Glutamatergic neuron (in vitro differentiated cells): ENCODE data around the gene IL31RA. TPM values are rescaled to one million over a fixed set of nuclear protein-coding genes. Genes with fewer than 3 reads are reported as not detected.

Experiments
- DNase-seq: peaks from one replicate; pipeline ENCODE4 v3.0.0; 2022
- H3K27ac Mint-ChIP-seq: one replicate; pipeline ENCODE4 v1.8.0; 2020; ENCODE audit warnings: mild to moderate bottlenecking, mixed read lengths, inconsistent platforms; ENCODE audit not compliant: unreplicated experiment
- H3K27me3 Mint-ChIP-seq: one replicate; pipeline ENCODE4 v1.8.0; 2020; ENCODE audit warnings: mild to moderate bottlenecking, moderate library complexity, mixed read lengths, inconsistent platforms; ENCODE audit not compliant: unreplicated experiment
- H3K36me3 Mint-ChIP-seq: one replicate; pipeline ENCODE4 v1.8.0; 2020; ENCODE audit warnings: mild to moderate bottlenecking, mixed read lengths, inconsistent platforms; ENCODE audit not compliant: unreplicated experiment
- H3K4me1 Mint-ChIP-seq: one replicate; pipeline ENCODE4 v1.8.0; 2020; ENCODE audit warnings: mild to moderate bottlenecking, low read depth, mixed read lengths, inconsistent platforms; ENCODE audit not compliant: unreplicated experiment
- H3K4me3 Mint-ChIP-seq: one replicate; pipeline ENCODE4 v1.8.0; 2020; ENCODE audit warnings: mild to moderate bottlenecking, mixed read lengths, inconsistent platforms; ENCODE audit not compliant: unreplicated experiment
- H3K9me3 Mint-ChIP-seq: one replicate; pipeline ENCODE4 v1.8.0; 2020; ENCODE audit warnings: mild to moderate bottlenecking, moderate library complexity, mixed read lengths, inconsistent platforms; ENCODE audit not compliant: unreplicated experiment
- total RNA-seq: library from RNA; stranded (reverse); fragmentation: NEBNext Ultra II Directional; extraction: Animal tissue kit (Norgen Biotek cat#: 25700); gene quantifications from one replicate; pipeline ENCODE4 v1.2.1, GENCODE V29; 2021; ENCODE audit not compliant: unreplicated experiment
- TF ChIP-seq, protein P1 (sequence below): fragments of 200-600 bp; sonication (generic); IDR thresholded peaks from one replicate; pipeline ENCODE4 v1.5.0; 2021; ENCODE audit not compliant: partially characterized antibody, unreplicated experiment

The IL31RA gene
- total RNA-seq, 1 donor from 2014 or later = not detected

- TF ChIP-seq, protein P1, sequence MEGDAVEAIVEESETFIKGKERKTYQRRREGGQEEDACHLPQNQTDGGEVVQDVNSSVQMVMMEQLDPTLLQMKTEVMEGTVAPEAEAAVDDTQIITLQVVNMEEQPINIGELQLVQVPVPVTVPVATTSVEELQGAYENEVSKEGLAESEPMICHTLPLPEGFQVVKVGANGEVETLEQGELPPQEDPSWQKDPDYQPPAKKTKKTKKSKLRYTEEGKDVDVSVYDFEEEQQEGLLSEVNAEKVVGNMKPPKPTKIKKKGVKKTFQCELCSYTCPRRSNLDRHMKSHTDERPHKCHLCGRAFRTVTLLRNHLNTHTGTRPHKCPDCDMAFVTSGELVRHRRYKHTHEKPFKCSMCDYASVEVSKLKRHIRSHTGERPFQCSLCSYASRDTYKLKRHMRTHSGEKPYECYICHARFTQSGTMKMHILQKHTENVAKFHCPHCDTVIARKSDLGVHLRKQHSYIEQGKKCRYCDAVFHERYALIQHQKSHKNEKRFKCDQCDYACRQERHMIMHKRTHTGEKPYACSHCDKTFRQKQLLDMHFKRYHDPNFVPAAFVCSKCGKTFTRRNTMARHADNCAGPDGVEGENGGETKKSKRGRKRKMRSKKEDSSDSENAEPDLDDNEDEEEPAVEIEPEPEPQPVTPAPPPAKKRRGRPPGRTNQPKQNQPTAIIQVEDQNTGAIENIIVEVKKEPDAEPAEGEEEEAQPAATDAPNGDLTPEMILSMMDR = no peak
- Mint-ChIP-seq H3K4me1 (no peaks in the 10 kb centered on the region), H3K4me3 (no peak overlapping the region), H3K27me3 (peaks cover 1% of the 10 kb centered on the region), H3K36me3 (no peaks in the 10 kb centered on the region), H3K27ac (no peak overlapping the region), H3K9me3 (peaks cover 5% of the 10 kb centered on the region)
- no peak for DNase-seq
Observed at GRCh38 chr5:55841976-55842375, 9.2 kb upstream of the IL31RA start.

DNA sequence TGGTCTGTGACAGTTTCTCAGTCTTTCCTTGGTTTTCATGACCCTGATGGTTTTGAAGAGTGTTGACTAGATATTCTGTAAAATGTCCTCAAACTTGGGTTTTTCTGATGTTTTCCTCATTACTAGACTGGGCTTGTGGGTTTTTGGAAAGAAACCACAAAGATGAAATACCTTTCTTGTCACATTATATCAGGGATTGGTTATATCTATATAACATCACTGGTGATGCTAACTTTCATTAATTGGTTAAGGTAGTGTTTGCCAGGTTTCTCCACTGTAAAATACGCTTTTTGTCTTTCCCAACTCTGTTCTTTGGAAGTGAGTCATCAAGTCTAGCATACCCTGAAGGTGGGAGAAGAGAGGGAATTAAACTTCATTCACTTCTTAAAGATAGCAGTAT, 3.3 kb upstream of the IL31RA start:
- Mint-ChIP-seq H3K27me3 (no peaks in the 10 kb centered on the region), H3K27ac (no peak overlapping the region), H3K9me3 (peaks cover 1% of the 10 kb centered on the region), H3K4me1 (no peaks in the 10 kb centered on the region), H3K4me3 (no peak overlapping the region), H3K36me3 (no peaks in the 10 kb centered on the region)
- TF ChIP-seq, protein P1 = no peak
- DNase-seq = no peak

GRCh38 chr5:55848783-55849182, 2.4 kb upstream of the IL31RA start:
- no peak for DNase-seq
- no peaks in the 10 kb centered on the region for H3K9me3 Mint-ChIP-seq
- no peaks in the 10 kb centered on the region for H3K36me3 Mint-ChIP-seq
- H3K4me3 Mint-ChIP-seq = no peak overlapping the region
- TF ChIP-seq, protein P1 = no peak
- H3K4me1 Mint-ChIP-seq = no peaks in the 10 kb centered on the region
- no peak overlapping the region for H3K27ac Mint-ChIP-seq
- H3K27me3 Mint-ChIP-seq = no peaks in the 10 kb centered on the region

DNA sequence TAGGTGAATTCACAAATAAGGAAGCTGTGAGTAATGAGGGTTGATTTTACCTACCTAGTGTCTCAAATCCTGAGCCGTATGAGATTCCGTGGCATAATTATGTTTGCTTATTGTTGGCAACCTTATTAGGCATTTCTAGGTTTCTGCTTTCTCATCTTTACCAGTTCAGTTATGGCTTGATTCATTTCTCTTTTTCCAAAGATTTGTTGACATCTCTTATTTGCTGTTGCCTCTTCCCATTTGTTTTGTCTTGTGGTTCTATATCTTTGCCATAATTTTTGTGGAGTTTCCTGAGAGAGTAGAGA, 470 bp downstream of the IL31RA start:
- Mint-ChIP-seq H3K36me3 (no peaks in the 10 kb centered on the region), H3K27me3 (no peaks in the 10 kb centered on the region), H3K4me1 (no peaks in the 10 kb centered on the region), H3K4me3 (no peak overlapping the region), H3K27ac (no peak overlapping the region), H3K9me3 (no peaks in the 10 kb centered on the region)
- TF ChIP-seq, protein P1 = no peak
- DNase-seq = no peak

DNA sequence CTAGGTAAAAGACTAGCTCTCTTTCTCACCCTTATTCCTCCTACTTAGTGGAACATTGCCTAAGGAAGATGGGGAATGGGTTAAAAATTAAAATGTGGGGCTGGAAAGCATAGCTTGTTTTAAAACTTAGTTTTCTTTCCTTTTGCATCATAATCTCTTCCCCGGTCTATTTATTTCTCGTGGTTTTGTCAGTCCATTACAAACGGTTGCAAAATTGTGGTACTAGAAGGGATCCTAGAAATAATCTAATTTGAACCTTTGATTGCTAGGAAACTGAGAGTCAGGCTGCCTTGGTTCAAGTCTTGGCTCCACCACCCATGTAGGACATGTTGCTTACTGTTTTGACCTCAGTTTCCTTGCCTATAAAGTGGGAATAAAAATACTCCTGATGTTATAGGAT, 1.3 kb downstream of the IL31RA start:
- Mint-ChIP-seq H3K4me3 (no peak overlapping the region), H3K27ac (no peak overlapping the region), H3K36me3 (no peaks in the 10 kb centered on the region), H3K9me3 (no peaks in the 10 kb centered on the region), H3K27me3 (no peaks in the 10 kb centered on the region), H3K4me1 (no peaks in the 10 kb centered on the region)
- TF ChIP-seq, protein P1 = no peak
- no peak for DNase-seq
